K562 (cell line): ENCODE results near the gene MARS2. TPM values are rescaled to one million over a fixed set of nuclear protein-coding genes. Genes with fewer than 3 reads are reported as not detected.
"Not testable (repeated sequence)": the region's sequence is repeated elsewhere in the genome, so short reads cannot be mapped to it uniquely, and the experiment has no call there.

Source experiments
- ATAC-seq: fragments of 200-7000 bp; cut with Tn5 transposase; 3 replicates; pipeline ENCODE4 v1.9.1; 2020; ENCODE audit warnings: moderate library complexity
- BruUV-seq: library from RNA; stranded (reverse); fragments of 400-500 nt; replicated peaks from 2 replicates; lab custom pipeline; 2021; lab: Mats Ljungman, UMichigan
- CTCF ChIA-PET: fragments of 300-600 bp; formaldehyde crosslinking; extraction: SDS; loops from one replicate; lab custom pipeline; 2021; ENCODE audit warnings: low intra/inter-chr PET ratio; lab: Yijun Ruan, JAX
- POLR2A ChIA-PET: fragments of 300-600, 350-650 bp; sonication (Branson Sonifier 250); formaldehyde crosslinking; extraction: SDS; loops from one replicate; lab custom pipeline; 2021; ENCODE audit warnings: antibody characterized with exemption, inconsistent platforms; lab: Yijun Ruan, JAX
- DNase-seq, 4 experiments: peaks; one replicate each; pipeline versions ENCODE4 v3.0.0 to v3.0.0-alpha.2; 2011 to 2018; ENCODE audit warnings: low spot score in 3 of 4, mixed read lengths in 3 of 4; ENCODE audit errors: extremely low read depth in 1 of 4
- FAIRE-seq: peaks from 2 replicates; lab custom pipeline; 2011; peaks lifted over from hg19 to GRCh38; lab: Jason Lieb, UNC
- H2AFZ ChIP-seq: 2 replicates; pipeline ENCODE4 v1.6.0; 2011; ENCODE audit warnings: low read depth, low read length, control low read depth, inconsistent platforms
- H3K27ac ChIP-seq: fragments of 200-600 bp; 3 replicates; pipeline ENCODE4 v1.8.0; 2011; ENCODE audit warnings: low read depth, mild to moderate bottlenecking, control low read depth, inconsistent platforms, low read length, moderate library complexity, mixed read lengths; ENCODE audit errors: extremely low read depth
- H3K27me3 ChIP-seq, 2 experiments: fragments of 300-600 bp in 1 of 2; 2 replicates in 1 of 2; 3 replicates in 1 of 2; pipeline versions ENCODE4 v1.6.0 to v1.8.0; 2011; ENCODE audit warnings: inconsistent platforms in 2 of 2, low read length in 2 of 2, mild to moderate bottlenecking in 1 of 2, mixed read lengths in 1 of 2, moderate library complexity in 1 of 2; ENCODE audit not compliant: control insufficient read depth in 2 of 2, insufficient read depth in 2 of 2
- H3K36me3 ChIP-seq: fragments of 300-600 bp; 3 replicates; pipeline ENCODE4 v1.8.0; 2011; ENCODE audit warnings: mild to moderate bottlenecking, low read length, inconsistent platforms; ENCODE audit not compliant: control insufficient read depth, insufficient read depth
- H3K4me1 ChIP-seq, 2 experiments: fragments of 200-600 bp in 1 of 2; replicated peaks in 1 of 2; 2 replicates in 1 of 2; 3 replicates in 1 of 2; pipeline versions ENCODE4 v1.5.1 to v1.8.0; 2011; ENCODE audit warnings: inconsistent platforms in 2 of 2, low read length in 2 of 2, mild to moderate bottlenecking in 1 of 2, mixed read lengths in 1 of 2, moderate library complexity in 1 of 2; ENCODE audit not compliant: control insufficient read depth in 2 of 2, insufficient read depth in 2 of 2
- H3K4me2 ChIP-seq: 2 replicates; pipeline ENCODE4 v1.6.1; 2011; ENCODE audit warnings: low read length, control low read depth, inconsistent platforms, mixed read lengths; ENCODE audit not compliant: insufficient read depth
- H3K4me3 ChIP-seq: fragments of 200-600 bp; sonication (generic), shearing (Covaris generic); 2 replicates; pipeline ENCODE4 v1.5.1; 2016; ENCODE audit warnings: control low read depth, inconsistent platforms
- H3K79me2 ChIP-seq: fragments of 200-600 bp; 3 replicates; pipeline ENCODE4 v1.8.0; 2011; ENCODE audit warnings: low read length, inconsistent platforms; ENCODE audit not compliant: control insufficient read depth, insufficient read depth
- H3K9ac ChIP-seq, 2 experiments: 2 replicates each; pipeline versions ENCODE4 v1.6.0 to v1.6.1; 2011; ENCODE audit warnings: low read depth in 2 of 2, low read length in 2 of 2, control low read depth in 1 of 2, inconsistent platforms in 1 of 2, mild to moderate bottlenecking in 1 of 2, mixed read lengths in 1 of 2; ENCODE audit not compliant: insufficient read depth in 1 of 2
- H3K9me1 ChIP-seq: one replicate; pipeline ENCODE4 v1.6.0; 2011; ENCODE audit warnings: inconsistent platforms, mild to moderate bottlenecking, low read length, moderate library complexity; ENCODE audit not compliant: control insufficient read depth, insufficient read depth
- H3K9me3 ChIP-seq: replicated peaks from 2 replicates; pipeline ENCODE4 v1.5.1; 2011; ENCODE audit warnings: low read depth, low read length, inconsistent platforms; ENCODE audit not compliant: control insufficient read depth, insufficient read depth
- H4K20me1 ChIP-seq: replicated peaks from 2 replicates; pipeline ENCODE4 v1.6.1; 2011; ENCODE audit warnings: low read length, inconsistent platforms, mixed read lengths; ENCODE audit not compliant: control insufficient read depth, insufficient read depth
- ATF3 ChIP-seq, 2 experiments: fragments of 450-650 bp in 1 of 2; sonication (generic) in 1 of 2; formaldehyde crosslinking in 1 of 2; IDR thresholded peaks in 1 of 2; conservative IDR thresholded peaks in 1 of 2; 2 replicates each; pipeline versions ENCODE4 v1.6.1 to v1.8.1; 2016 to 2023; ENCODE audit warnings: mild to moderate bottlenecking in 2 of 2, moderate library complexity in 2 of 2, inconsistent platforms in 1 of 2, missing genetic modification reagents in 1 of 2
- NCOA2 ChIP-seq, 2 experiments: fragments of 450-650 bp; IDR thresholded peaks; 2 replicates each; pipeline ENCODE4 v1.6.1; 2018; ENCODE audit warnings: mild to moderate bottlenecking in 2 of 2, moderate library complexity in 1 of 2; ENCODE audit not compliant: partially characterized antibody in 2 of 2
- NCOR1 ChIP-seq: fragments of 450-650 bp; IDR thresholded peaks from 2 replicates; pipeline ENCODE4 v1.6.1; 2016; ENCODE audit warnings: mild to moderate bottlenecking, moderate library complexity
- WGBS: fragments of 100-300 bp; shearing (Covaris generic); methylation state at CpG from one replicate; pipeline ENCODE4 v1.1.6; 2016; ENCODE audit warnings: low coverage, mixed read lengths; ENCODE audit not compliant: insufficient coverage; ENCODE audit errors: missing lambda C conversion rate; 5-methylcytosine and 5-hydroxymethylcytosine counted together
- in situ Hi-C: fragments of 300-500 bp; cut with MboI; formaldehyde crosslinking; loops from 4 replicates; pipeline ENCODE4 v1.15.0; 2018; ENCODE audit warnings: inconsistent platforms, mixed read lengths
- intact Hi-C: fragments of 100-400 bp; cut with micrococcal nuclease; formaldehyde crosslinking; loops from 2 replicates; pipeline ENCODE4 v1.14.2; 2022
- polyA plus RNA-seq, 8 experiments: library from polyadenylated mRNA; depleted of rRNA in 4 of 8; stranded (reverse) in 5 of 8; unstranded in 3 of 8; fragments of >200 nt; fragmentation: Nextera tagmentation in 2 of 8; fragmentation: Illumina TruSeq in 1 of 8; extraction: Ambion mirVana in 2 of 8; extraction: Trizol in 1 of 8; gene quantifications; 2 replicates each; pipeline versions ENCODE4 v1.2.1 to v1.2.3, GENCODE V29; 2011 to 2014; ENCODE audit warnings: inconsistent platforms in 1 of 8, missing spikeins in 1 of 8
- total RNA-seq, 7 experiments: library from RNA; depleted of rRNA in 6 of 7; stranded (reverse); fragments of >200 nt in 6 of 7; fragmentation: Illumina TruSeq in 2 of 7; extraction: Trizol in 2 of 7; gene quantifications; 2 replicates each; pipeline versions ENCODE4 v1.2.1 to v1.2.3, GENCODE V29; 2011 to 2021; ENCODE audit warnings: low replicate concordance in 1 of 7

MARS2 gene
- total and polyA plus RNA-seq, 9 of the 15 experiments (the other 6 are each of a cell fraction or from before 2014, with no cell fraction given), result 4.0 to 17.6 (median 12.5) TPM

- in situ Hi-C loops, CTCF ChIA-PET, H3K27ac ChIP-seq, ATAC-seq, DNase-seq, H2AFZ ChIP-seq, BruUV-seq, FAIRE-seq, H3K9me1 ChIP-seq, H3K27me3 ChIP-seq, H3K9ac ChIP-seq, H3K9me3 ChIP-seq: not testable (repeated sequence)
- POLR2A ChIA-PET, result interaction anchor here (0.5 kb wide), 1 partner anchor 260 kb away, joined by 4 read pairs; no protein-coding TSS in a partner anchor
- H4K20me1 ChIP-seq, result peaks cover 14% of the 10 kb centered on the region
- intact Hi-C loops, result loop anchor here (5.0 to 10.0 kb wide), 4 partner anchors 212 to 426 kb away; partner anchors contain the start of gene HSPD1
- H3K4me1 ChIP-seq, result peaks cover 5 to 12% of the 10 kb centered on the region in 2 experiments; a peak in 4 of 5 replicates
- H3K79me2 ChIP-seq, result peaks cover 62% of the 10 kb centered on the region
- peak overlapping the region; percentile 60 for H3K4me2 ChIP-seq
- peaks cover 56% of the 10 kb centered on the region for H3K36me3 ChIP-seq
- H3K4me3 ChIP-seq, result 0 out of 2 replicates have a peak overlapping the region, but pooled peaks have one; percentile 4
- WGBS, result 76% methylated on average over 7 of the region's 7 CpGs
Observed at GRCh38 chr2:197709140-197709539, 4.0 kb downstream of the MARS2 start.

DNA sequence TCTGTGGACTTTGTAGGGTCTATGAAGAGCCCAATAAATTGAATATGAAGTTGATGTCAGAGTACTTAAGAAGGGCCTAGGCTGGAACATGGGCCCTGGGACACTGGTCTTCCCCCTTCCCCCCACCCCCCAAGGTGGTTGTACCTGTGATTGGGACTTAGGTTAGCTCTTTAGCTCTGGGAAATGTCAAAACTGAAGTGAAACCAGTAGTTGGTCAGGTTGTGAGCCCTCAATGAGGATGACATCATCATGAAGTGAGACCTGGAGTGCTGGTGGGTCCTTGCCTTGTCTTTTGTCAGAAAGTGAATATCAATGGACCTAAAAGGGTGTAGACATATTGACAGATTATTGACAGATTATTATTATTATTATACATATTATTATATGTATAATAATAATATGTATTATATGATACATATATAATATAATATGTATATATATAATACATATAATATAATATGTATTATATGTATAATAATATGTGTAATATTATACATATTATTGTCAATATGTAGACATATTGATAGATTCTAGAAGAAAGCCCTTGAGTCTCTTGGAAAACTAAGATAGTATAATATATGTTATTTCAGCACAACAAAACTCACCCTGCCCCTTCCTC lies 5.4 kb downstream of the MARS2 start:
- no peak overlapping the region; the same call in 1 of the 2 replicates for H3K4me2 ChIP-seq
- no peak for TF ChIP-seq NCOR1
- TF ChIP-seq ATF3 (IDR thresholded peaks at IDR 0.05), result peak; percentile 73
- no peak for TF ChIP-seq ATF3 (CRISPR knock-in tag; conservative IDR thresholded peaks at IDR 0.05)
- peak in 1 of 2 experiments; percentile 64 for TF ChIP-seq NCOA2 (IDR thresholded peaks at IDR 0.05; ENCODE audit: partially characterized antibody in 2 of 2)
- FAIRE-seq, result no peak
- no peaks in the 10 kb centered on the region for H3K27me3 ChIP-seq
- intact Hi-C loops (no loop called here), in situ Hi-C loops (no loop called here)
- BruUV-seq, result no TSS peak
- H4K20me1 ChIP-seq, result peaks cover 14% of the 10 kb centered on the region
- no peak for ATAC-seq
- H3K4me3 ChIP-seq, result no peak overlapping the region
- no peaks in the 10 kb centered on the region for H3K9me1 ChIP-seq
- H2AFZ ChIP-seq, result no peak overlapping the region
- peaks cover 2 to 12% of the 10 kb centered on the region in 2 experiments; a peak in 4 of 5 replicates for H3K4me1 ChIP-seq
- peaks cover 58% of the 10 kb centered on the region for H3K36me3 ChIP-seq
- ChIA-PET CTCF (no interaction called here), POLR2A (no interaction called here)
- H3K79me2 ChIP-seq, result peaks cover 58% of the 10 kb centered on the region
- H3K27ac ChIP-seq, result no peak overlapping the region
- DNase-seq, result peak in 1 of 4 experiments; percentile 10
- H3K9ac ChIP-seq, result no peak overlapping the region
- H3K9me3 ChIP-seq, result no peaks in the 10 kb centered on the region
